HPDE6-E6E7 (cell line): ENCODE results near the gene ZC3H12D.
"Not testable (repeated sequence)": the region's sequence is repeated elsewhere in the genome, so short reads cannot be mapped to it uniquely, and the experiment has no call there.

Experiments used
- DNase-seq: peaks from one replicate; pipeline ENCODE4 v3.0.0; 2011; ENCODE audit warnings: missing footprints; ENCODE audit errors: extremely low spot score

The ZC3H12D gene

DNA sequence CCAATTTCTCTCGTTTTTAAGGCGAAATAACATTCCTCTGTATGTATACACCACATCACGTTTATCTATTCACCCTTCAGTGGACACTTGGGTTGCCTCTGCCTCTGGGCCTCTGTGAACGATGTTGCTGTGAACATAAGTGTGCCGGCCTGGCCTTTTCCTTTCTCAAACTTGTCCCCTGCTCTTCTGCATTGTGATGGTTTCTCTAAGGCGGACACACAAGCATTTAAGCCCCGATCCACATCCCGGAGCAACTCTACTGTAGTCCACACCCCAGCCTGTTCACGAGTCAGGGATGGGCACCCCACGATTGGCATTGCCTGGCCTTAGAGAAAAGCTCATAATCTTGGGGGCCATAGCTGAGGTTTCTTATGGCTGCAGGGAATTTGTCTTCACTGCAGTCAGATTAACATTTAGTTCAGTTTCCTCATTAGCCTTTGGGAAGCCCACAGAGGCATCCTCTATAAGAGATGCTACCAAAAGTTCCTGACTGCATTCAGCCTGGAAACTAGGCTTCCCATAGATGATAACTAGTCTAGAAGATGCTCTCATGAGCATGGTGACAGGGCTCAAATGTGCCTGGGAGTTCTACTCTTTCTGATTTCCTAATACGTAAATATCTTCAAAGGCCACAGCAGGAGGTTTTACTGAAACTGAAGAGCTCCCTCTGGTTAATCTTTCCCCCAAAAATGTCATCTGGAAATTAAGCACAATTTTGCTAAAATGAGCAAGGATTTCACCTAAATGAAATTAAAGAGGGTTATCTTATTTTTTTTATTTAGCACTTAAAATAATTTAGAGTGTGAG is 762 bp downstream of the ZC3H12D start:
- no peak for DNase-seq

DNA sequence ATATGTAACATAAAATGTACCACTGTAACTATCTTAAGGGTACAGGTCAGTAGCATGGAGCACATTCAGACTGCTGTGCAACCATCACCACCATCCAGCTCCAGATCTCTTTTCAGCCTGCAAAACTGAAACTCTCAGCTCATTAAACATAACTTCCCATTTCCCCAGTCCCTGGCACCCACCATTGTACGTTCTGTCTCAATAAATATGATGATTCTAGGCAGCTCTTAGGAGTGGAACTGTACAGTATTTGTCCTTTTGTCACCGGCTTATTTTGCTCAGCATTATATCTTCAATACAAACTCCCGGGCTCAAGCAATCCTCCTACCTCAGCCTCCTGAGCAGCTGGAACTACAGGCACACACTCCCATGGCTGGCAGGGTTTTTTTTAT is 1.5 kb downstream of the ZC3H12D start:
- no peak for DNase-seq

DNA sequence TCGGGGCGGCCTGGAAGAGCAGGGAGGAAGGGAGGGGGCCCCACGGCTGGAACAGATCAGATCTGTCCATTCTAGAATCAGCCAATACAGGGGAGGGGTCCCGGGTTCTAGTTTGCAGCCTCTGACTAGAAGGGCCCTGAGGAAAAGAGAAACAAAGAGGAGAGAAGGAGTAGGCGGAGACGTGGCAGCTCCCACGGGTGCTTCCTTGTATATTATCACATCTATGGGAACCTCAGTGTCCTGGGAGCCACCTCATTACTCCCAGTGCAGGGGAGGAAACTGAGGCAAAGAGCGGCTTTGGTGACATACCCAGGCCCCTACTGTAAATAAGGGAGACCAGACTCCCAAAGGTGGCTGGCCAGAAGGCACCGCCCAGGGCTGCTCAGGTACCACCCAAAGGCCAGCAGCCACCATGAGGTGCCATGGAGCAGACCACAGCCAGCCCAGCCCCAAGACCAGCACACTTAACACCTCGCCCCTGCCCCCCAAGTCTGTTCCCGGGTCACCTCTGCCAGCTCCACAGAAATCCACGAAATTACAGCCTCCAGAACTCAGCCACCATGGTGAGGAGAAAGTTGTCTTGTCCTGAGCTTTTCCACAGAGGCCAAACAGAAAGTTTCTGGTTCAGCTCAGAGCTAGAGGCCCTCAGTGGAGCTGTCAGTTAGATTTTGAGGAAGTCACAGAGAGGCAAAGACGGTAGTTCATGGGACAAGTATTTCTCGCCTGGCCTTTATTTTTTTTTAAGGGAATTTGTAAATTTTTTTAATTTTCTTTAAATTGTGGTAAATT is 2.1 kb downstream of the ZC3H12D start:
- DNase-seq, result no peak

DNA sequence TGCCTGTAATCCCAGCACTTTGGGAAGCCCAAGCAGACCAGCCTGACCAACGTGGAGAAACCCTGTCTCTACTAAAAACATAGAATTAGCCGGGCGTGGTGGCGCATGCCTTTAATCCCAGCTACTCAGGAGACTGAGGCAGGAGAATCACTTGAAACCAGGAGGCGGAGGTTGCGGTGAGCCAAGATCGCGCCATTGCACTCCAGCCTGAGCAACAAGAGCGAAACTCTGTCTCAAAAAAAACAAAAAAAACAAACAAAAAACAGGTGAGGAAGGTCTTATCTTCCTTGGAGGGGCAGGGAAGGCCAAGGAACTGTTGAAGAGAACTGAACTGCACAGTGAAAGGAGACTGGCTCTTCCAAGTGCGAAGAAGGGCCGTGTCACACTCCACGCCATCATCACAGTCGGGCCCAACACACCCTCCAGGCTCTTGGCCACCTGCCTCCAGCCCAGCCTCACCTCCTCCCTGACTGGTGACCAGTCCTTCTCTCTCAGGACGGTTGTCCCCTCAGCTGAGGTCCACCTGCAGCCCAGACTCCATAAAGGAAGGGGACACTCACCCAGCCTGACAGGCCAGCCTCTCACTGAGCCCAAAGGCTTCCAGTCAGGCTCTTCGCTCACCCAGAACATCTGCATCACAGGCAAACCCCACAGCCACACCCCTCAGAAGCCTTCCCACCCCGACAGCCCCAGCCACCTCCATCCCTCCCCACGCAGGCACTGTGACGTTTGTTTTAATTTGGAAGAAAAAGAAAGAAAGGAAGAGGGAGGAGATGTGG is 4.1 kb downstream of the ZC3H12D start:
- no peak for DNase-seq

DNA sequence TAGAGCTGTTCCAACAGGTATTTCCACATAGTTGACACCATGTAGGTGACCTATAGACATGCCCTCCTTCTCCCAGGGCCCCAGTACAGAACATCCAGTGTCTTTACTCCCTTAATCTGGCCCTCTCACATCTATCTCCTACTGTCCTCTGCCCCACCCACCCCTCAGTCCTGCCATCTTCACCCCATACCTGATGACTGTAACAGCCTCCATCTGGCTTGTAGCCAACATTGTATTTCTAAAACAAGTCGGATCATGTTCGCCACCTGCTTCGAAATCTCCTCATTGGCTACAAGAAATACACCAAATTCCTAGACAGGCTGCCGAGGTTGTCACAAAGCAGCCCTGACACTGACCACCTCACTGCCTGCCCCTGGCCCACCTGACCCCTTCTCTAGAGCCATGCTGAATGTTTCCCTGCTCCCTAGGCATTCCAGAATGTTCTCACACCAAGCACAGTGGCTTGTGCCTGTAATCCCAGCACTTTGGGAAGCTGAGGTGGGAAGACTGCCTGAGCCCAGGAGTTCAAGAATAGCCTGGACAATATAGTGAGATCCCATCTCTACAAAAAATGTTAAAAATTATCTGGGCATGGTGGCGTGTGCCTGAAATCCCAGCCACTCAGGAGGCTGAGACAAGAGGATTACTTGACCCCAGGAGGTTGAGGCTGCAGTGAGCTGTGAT is 6.0 kb downstream of the ZC3H12D start:
- DNase-seq, result peak; percentile 22

DNA sequence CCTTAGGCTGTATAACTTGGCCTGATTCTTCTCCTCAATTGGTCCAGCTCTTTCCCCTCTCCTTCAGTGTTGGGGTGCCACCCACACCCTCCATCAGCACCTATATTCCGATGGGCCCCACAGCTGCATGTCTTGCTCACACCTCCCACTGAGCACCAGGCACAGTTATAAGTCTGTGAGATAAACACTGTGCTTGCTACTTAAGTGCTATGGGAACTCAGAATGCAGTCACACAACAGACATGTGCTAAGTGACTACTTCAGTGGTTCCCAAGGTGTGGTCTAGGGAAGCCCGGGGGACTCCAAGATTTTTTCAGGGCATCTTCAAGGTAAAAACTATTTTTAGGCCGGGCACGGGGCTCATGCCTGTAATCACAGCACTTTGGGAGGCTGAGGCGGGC is 7.3 kb downstream of the ZC3H12D start:
- DNase-seq, result no peak

DNA sequence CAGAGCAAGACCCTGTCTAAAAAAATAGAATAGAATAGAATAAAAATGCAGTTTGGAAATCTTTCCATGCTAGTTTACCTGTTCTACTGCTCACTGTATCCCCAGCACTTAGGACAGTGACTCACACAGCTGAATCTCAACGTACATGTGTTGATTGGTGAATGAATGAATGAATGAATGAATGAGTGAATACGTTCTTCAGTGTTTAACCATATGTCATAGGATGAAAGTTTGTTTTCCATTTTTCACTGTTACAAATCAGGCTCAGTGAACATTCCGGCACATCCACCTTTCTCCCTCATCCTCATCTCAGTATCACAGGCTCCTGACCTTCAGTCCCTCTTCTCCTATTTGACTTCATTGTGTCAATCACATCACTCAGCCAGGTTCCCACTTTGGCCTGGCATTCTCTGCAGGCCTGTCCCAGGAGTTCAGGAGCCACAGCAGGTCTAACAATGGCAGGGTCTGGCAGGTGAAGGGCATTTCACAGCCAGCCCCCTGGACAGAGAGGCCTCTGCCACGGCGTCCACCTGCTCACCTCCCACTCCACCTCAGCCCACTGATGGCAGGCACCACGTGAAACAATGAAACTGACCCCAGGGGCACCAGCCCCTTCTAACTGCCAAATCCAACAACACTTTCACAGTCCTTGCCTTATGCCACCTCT is 7.9 kb downstream of the ZC3H12D start:
- no peak for DNase-seq

DNA sequence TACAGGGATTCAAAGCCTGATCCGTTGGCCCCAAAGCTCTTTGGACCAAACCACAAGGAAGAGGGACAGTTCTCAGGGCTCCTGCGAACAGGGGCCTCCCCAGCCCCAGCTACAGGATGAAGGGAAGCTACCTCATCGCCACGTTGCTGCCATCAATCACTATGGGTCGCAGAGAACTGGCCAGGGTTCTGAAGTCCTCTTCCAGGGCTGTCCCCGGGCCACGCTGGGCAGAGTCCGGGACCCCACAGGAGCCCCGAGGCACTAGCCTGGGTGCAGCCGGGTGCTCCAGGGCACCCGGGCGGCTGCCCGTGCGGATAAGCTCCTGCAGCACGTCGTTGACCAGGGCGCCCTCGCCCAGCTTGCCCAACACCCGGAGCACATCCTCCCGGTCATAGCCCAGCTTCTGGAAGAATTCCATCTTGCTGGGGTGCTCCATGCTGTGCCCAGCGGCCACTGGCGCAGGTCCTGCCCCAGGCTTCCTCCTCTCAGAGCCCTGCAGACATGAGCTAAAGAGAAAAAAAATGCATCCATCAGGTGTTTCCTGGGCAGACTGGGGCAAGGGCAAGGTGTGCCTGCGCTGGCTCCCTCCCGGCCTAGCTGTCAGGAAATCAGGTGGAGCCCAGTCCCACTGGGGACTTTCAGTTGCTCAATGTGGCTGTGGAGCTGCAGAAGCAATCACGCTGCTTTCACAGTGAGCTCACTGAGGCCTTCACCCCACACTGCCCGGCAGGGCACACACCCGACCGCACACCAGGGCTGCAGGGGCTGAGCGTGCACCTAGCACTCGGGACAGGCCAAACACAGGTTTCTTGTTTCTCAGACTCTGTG is 10.5 kb downstream of the ZC3H12D start:
- no peak for DNase-seq

DNA sequence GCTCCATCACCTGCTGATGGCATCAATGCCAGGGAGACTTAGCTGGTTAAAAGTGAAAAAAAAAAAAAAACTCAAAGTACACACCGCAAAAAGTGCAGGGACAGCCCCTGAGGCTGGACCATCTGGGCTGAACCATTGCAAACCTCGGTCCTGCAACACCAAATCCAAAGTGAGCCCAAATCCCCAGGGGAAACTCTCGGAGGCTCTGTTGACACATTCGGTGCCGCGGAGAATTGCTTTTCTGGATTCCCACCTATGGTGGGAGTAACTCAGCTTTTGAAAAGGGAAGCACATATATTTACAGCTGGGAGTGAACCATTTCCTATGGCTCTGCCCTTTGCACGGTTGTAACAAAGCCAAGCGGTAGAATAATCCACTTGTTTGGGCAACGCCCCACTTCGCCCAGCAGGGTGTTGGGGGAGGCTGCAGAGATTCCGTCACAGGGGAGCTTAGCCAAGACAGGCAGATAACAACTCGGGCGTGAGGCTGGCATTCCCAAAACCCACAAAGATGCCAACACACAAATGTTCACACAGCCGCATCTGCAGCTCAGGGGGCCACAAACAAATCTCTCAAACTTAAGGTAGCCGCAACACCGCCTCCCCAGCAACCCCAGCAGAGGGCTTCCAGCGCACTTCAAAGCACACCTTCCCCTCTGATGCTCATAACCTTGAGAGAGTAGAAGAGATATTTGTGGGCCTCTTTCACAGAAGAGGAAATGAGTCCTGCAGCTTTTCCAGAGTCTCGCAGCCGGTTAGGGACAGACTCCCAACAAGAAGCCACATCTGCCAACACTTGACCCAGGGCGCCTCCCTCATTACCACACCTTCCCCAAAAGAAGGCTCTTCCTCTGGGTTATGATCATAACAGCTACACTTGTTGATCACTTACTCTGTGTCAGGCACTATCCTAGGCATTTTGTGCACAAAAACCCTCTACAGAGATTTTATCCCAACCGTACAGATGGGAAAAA is 11.4 kb downstream of the ZC3H12D start:
- no peak for DNase-seq

DNA sequence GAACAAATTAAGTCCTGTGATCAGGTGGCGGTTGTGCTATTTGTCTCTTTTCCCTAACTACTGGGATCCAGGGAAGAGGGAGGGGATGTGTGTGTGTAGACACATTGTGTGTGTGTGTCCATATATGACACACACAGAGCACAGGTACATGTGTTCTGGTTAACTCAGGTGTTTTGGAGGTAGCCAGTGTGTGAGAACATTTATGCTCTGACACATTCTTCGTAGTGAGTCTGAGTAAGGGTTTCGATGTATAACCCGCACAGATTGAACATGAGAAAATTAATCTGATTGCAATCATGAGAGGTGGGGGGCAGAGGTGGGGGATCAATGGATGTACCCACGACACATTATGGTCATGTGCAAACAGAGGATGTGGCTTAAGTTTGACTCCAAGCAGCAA is 12.6 kb downstream of the ZC3H12D start:
- DNase-seq, result no peak

DNA sequence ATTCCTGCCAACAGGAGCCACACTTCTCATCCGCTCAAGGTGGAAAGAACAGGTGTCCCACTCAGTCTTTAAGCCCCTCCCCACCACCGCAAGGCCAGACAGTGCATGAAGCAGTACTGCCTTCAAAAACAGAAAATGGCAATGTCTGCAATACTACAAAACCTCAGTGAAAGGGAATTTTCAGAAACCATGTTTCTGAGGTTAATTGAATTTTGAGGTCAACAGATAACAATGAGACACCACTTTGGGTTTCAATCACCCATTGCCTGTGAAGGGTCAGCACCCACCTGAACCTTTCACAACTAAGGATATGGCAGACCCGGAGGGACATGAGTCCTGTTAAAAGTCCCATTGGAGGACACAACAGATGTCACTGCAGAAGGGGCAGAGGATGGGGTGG is 13.0 kb downstream of the ZC3H12D start:
- DNase-seq, result no peak

DNA sequence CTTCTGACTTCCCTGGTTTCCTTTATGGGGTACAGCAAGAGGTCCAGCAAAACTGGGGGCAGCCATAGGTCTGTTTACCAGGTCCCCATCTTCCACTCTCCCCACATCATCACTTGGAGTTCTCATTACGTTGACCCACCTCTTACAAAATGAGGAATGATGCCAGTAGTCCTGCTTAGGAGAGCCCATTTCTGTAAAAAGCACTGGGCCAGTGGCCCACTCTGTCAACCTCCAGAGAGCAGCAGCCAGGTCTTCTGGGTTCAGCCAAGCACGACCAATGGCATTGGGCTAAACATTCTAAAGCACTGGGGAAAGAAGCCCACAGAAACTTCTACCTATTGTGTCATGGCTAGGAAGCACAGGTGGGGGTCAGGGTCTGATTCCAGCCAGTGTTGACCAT is 13.9 kb downstream of the ZC3H12D start:
- no peak for DNase-seq

DNA sequence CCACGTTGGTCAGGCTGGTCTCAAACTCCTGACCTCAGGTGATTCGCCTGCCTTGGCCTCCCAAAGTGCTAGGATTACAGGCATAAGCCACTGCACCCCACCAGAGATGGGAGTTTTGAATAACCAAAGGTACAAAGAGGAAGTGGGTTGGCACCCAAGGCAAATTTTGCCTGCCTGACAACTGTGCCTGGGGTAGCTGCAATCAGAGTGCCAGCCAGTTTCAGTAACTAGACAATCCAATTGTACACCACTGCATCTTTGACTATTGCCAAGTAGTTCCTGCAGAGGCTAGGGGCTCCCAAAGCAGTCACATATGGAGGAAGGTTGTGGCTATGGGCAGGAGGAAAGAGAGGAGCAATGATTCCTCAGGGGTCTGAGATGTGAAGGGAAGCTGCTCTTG is 16.6 kb downstream of the ZC3H12D start:
- no peak for DNase-seq

DNA sequence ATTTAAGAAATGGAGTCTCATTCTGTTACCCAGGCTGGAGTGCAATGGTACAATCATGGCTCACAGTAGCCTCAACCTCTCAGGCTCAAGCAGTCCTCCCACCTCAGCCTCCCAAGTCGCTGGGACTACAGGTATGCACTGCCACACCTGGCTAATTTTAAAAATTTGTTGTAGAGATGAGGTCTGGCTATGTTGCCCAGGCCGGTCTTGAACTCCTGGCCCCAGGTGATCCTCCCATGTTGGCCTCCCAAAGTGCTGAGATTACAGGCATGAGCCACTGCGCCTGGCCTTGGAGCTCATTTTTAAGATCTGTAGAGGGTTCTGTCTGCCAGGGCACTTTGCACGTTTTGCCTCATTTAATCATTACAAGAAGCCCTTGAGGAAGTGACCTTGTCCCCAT is 17.5 kb downstream of the ZC3H12D start:
- no peak for DNase-seq

DNA sequence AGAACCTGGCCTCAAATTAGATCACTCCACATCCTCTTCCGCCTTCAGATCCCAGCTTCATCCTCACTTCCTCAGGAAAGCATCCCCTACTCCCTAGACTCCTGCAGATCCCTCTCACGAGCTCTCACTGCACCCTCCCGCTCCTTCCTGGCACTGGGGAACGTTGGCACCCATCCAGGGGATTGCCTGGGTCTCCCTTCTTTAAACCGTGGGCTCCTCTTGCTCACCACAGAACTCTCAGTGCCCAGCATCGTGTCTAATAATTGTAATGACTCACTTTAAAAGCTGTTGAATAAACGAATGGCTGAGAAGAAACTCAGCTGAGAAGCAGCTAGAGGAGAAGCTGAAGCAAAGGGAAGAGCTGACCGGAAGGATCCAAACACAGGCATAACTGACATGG is 20.4 kb downstream of the ZC3H12D start:
- no peak for DNase-seq

DNA sequence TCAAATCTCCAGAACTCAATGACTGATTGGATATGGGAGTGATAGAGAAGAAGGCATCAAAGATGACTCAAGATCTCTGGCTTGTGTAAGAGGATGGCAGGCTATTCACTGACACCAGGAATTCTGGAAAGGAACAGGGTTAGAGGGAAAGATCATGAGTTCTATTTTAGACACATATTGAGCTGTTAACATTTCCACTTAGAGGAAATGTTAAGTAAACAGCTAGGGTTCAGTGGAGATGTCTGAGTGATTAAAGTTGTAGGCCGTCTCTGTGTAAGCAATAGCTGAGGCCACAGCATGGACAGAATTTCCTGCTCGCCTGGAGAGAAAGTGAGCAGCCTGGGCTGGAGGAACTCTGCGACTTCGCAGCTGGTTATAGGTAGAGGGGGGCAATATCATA is 21.0 kb downstream of the ZC3H12D start:
- DNase-seq, result no peak

DNA sequence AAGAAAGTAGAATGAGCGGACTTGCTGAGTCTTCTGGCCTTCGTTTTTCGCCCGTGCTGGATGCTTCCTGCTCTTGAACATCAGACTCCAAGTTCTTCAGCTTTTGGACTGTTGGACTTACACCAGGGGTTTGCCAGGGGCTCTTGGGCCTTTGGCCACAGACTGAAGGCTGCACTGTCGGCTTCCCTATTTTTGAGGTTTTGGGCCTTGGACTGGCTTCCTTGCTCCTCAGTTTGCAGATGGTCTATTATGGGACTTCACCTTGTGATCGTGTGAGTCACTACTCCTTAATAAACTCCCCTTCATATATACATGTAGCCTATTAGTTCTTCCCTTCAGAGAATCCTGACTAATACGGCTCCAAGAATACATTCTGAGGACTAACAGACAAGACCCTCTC is 22.1 kb downstream of the ZC3H12D start:
- DNase-seq, result not testable (repeated sequence)

DNA sequence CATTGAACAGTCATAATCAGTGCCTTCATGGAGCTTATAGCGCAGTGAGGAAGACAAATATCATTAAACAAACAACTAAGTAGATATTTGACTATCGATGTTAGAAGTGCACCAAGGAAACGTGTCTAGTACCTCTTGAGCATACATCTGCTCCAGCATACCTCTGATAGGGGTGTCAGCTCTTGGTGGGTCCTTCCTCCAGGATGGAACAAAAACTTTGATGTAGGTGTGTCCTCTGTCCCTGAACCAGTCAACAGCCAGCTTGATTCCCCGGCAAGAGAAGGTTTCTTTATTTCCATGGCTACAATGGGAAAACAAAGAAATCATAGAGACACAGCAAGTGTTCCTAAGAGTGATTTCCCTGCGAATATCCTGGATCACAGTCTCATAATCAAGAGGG is 23.1 kb downstream of the ZC3H12D start:
- no peak for DNase-seq

DNA sequence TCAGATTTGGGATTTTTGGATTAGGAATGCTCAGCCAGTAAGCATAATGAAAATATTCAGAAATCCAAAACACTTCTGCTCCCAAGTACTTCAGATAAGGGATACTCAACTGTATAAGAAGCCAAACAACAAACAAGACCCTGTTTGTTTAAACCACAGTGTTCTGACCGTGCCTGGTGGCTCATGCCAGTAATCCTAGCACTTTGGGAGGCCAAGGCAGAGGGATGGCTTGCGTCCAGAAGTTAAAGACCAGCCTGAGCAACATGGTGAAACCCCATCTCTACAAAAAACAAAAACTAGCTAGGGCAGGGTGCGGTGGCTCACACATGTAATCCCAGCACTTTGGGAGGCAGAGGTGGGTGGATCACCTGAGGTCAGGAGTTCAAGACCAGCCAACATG is 24.6 kb downstream of the ZC3H12D start:
- not testable (repeated sequence) for DNase-seq
